CD14-positive monocyte (primary cell): ENCODE measurements around the gene ZCRB1. TPM values are rescaled to one million over a fixed set of nuclear protein-coding genes. Genes with fewer than 3 reads are reported as not detected.

ENCODE experiments used
- DNase-seq, 3 donors: peaks; one replicate each; pipeline ENCODE4 v3.0.0-alpha.2; 2011 to 2022
- H2AFZ ChIP-seq: 2 replicates; pipeline ENCODE4 v1.6.0; 2012; ENCODE audit warnings: mild to moderate bottlenecking, low read depth, low read length, inconsistent platforms; ENCODE audit not compliant: insufficient read depth, poor library complexity, severe bottlenecking
- H3K27ac ChIP-seq, 2 donors: 1 replicate in 1 of 2; 2 replicates in 1 of 2; pipeline ENCODE4 v1.5.1; 2012 to 2013; ENCODE audit warnings: low read length in 2 of 2, control low read depth in 1 of 2, inconsistent platforms in 1 of 2, low read depth in 1 of 2, mild to moderate bottlenecking in 1 of 2
- H3K27me3 ChIP-seq, 2 donors: one replicate each; pipeline versions ENCODE4 v1.6.0 to v1.6.1; 2011 to 2013; ENCODE audit warnings: low read length in 2 of 2; ENCODE audit not compliant: control insufficient read depth in 2 of 2, insufficient read depth in 2 of 2
- H3K36me3 ChIP-seq, 2 donors: replicated peaks in 1 of 2; 1 replicate in 1 of 2; 2 replicates in 1 of 2; pipeline versions ENCODE4 v1.5.1 to v1.6.1; 2012 to 2013; ENCODE audit warnings: low read length in 2 of 2, control low read depth in 1 of 2, inconsistent platforms in 1 of 2, mild to moderate bottlenecking in 1 of 2; ENCODE audit not compliant: insufficient read depth in 2 of 2, control insufficient read depth in 1 of 2
- H3K4me1 ChIP-seq, 2 donors: 1 replicate in 1 of 2; 2 replicates in 1 of 2; pipeline versions ENCODE4 v1.5.1 to v1.6.1; 2012 to 2013; ENCODE audit warnings: low read length in 2 of 2, control low read depth in 1 of 2, inconsistent platforms in 1 of 2, mild to moderate bottlenecking in 1 of 2, moderate library complexity in 1 of 2; ENCODE audit not compliant: insufficient read depth in 2 of 2, control insufficient read depth in 1 of 2
- H3K4me2 ChIP-seq: replicated peaks from 2 replicates; pipeline ENCODE3; 2012; ENCODE audit warnings: low read length, moderate library complexity, mild to moderate bottlenecking; ENCODE audit not compliant: poor library complexity, severe bottlenecking; ENCODE audit errors: extremely low read depth
- H3K4me3 ChIP-seq, 3 experiments: fragments of 200-600 bp in 1 of 3; sonication (generic) in 1 of 3; replicated peaks in 1 of 3; 1 replicate in 2 of 3; 2 replicates in 1 of 3; pipeline ENCODE4 v1.5.1; 2011 to 2013; ENCODE audit warnings: low read length in 3 of 3, mild to moderate bottlenecking in 3 of 3, control low read depth in 2 of 3, low read depth in 2 of 3, inconsistent platforms in 1 of 3, moderate library complexity in 1 of 3
- H3K79me2 ChIP-seq: 2 replicates; pipeline ENCODE4 v1.6.0; 2012; ENCODE audit warnings: mild to moderate bottlenecking, control low read depth, inconsistent platforms, low read length, moderate library complexity; ENCODE audit not compliant: insufficient read depth
- H3K9ac ChIP-seq: 2 replicates; pipeline ENCODE4 v1.6.0; 2017; ENCODE audit warnings: low read length, mild to moderate bottlenecking; ENCODE audit not compliant: insufficient read depth, poor library complexity, severe bottlenecking
- H3K9me3 ChIP-seq, 2 donors: replicated peaks in 1 of 2; 1 replicate in 1 of 2; 2 replicates in 1 of 2; pipeline versions ENCODE4 v1.5.1 to v1.6.1; 2012 to 2013; ENCODE audit warnings: low read length in 2 of 2, control low read depth in 1 of 2; ENCODE audit not compliant: control insufficient read depth in 1 of 2, insufficient read depth in 1 of 2
- H4K20me1 ChIP-seq: 2 replicates; pipeline ENCODE4 v1.6.0; 2012; ENCODE audit warnings: mild to moderate bottlenecking, low read length, control low read depth, moderate library complexity; ENCODE audit not compliant: insufficient read depth
- H3K27ac Mint-ChIP-seq, 7 donors: one replicate each; pipeline ENCODE4 v1.8.0; 2020; ENCODE audit warnings: mild to moderate bottlenecking in 7 of 7, mixed read lengths in 7 of 7, moderate library complexity in 6 of 7, inconsistent platforms in 2 of 7
- H3K27me3 Mint-ChIP-seq, 3 donors: one replicate each; pipeline ENCODE4 v1.8.0; 2021 to 2022; ENCODE audit warnings: low read depth in 3 of 3, mild to moderate bottlenecking in 3 of 3, mixed read lengths in 3 of 3, moderate library complexity in 3 of 3, inconsistent platforms in 1 of 3
- H3K36me3 Mint-ChIP-seq, 2 donors: one replicate each; pipeline ENCODE4 v1.8.0; 2020; ENCODE audit warnings: mixed read lengths in 2 of 2, inconsistent platforms in 1 of 2, mild to moderate bottlenecking in 1 of 2
- H3K4me1 Mint-ChIP-seq: one replicate; pipeline ENCODE4 v1.8.0; 2020; ENCODE audit warnings: mild to moderate bottlenecking, mixed read lengths
- H3K4me3 Mint-ChIP-seq, 2 donors: one replicate each; pipeline ENCODE4 v1.8.0; 2020; ENCODE audit warnings: mild to moderate bottlenecking in 2 of 2, mixed read lengths in 2 of 2, moderate library complexity in 1 of 2
- H3K9me3 Mint-ChIP-seq, 7 donors: one replicate each; pipeline ENCODE4 v1.8.0; 2020 to 2022; ENCODE audit warnings: mixed read lengths in 7 of 7, mild to moderate bottlenecking in 6 of 7, moderate library complexity in 6 of 7, inconsistent platforms in 2 of 7
- CTCF ChIP-seq: fragments of 200-600 bp; IDR thresholded peaks from one replicate; pipeline ENCODE4 v1.8.0; 2022; ENCODE audit warnings: antibody characterized with exemption, mild to moderate bottlenecking
- WGBS: methylation state at CpG from one replicate; pipeline ENCODE4 v1.1.5; 2013; ENCODE audit warnings: missing lambda C conversion rate; ENCODE audit not compliant: insufficient coverage; 5-methylcytosine and 5-hydroxymethylcytosine counted together
- intact Hi-C, 2 donors: fragments of 100-400 bp; cut with micrococcal nuclease; formaldehyde crosslinking; loops; one replicate each; pipeline versions ENCODE4 v1.15.0 to v1.15.1; 2023
- polyA plus RNA-seq, 3 donors: library from polyadenylated mRNA; depleted of rRNA in 1 of 3; unstranded in 2 of 3; stranded (reverse) in 1 of 3; fragments of 300-500 nt in 2 of 3; fragments of >200 nt in 1 of 3; fragmentation: Illumina TruSeq in 2 of 3; gene quantifications; 1 replicate in 2 of 3; 2 replicates in 1 of 3; pipeline ENCODE4 v1.2.3, GENCODE V29; 2012 to 2021

Gene ZCRB1
- polyA plus RNA-seq, 3 donors, result 9.2 to 34.4 (median 32.2) TPM

GRCh38 chr12:42365486-42365885 lies 39.6 kb upstream of the ZCRB1 start:
- TF ChIP-seq CTCF, result no peak
- no peaks in the 10 kb centered on the region for H4K20me1 ChIP-seq
- no CpG with 5 or more reads among the region's 5 CpGs for WGBS
- H2AFZ ChIP-seq, result no peak overlapping the region
- no peak for DNase-seq
- no peak overlapping the region for H3K27ac ChIP-seq
- H3K79me2 ChIP-seq, result peaks cover 3% of the 10 kb centered on the region
- Mint-ChIP-seq H3K4me1 (peaks cover 6% of the 10 kb centered on the region), H3K27ac (no peak overlapping the region), H3K4me3 (no peak overlapping the region), H3K36me3 (peaks cover 20 to 23% of the 10 kb centered on the region in 2 donors), H3K9me3 (no peaks in the 10 kb centered on the region), H3K27me3 (no peaks in the 10 kb centered on the region)
- no peak overlapping the region for H3K4me2 ChIP-seq
- peaks cover 3 to 24% of the 10 kb centered on the region in 2 donors for H3K36me3 ChIP-seq
- intact Hi-C loops, result loop anchor here in 1 of 2 donors (5.0 kb wide), 1 partner anchor 1088 kb away; no protein-coding TSS in a partner anchor
- no peak overlapping the region for H3K9ac ChIP-seq
- no peaks in the 10 kb centered on the region for H3K4me1 ChIP-seq
- H3K27me3 ChIP-seq, result no peaks in the 10 kb centered on the region
- no peaks in the 10 kb centered on the region for H3K9me3 ChIP-seq
- no peak overlapping the region for H3K4me3 ChIP-seq

GRCh38 chr12:42364692-42365091 lies 38.8 kb upstream of the ZCRB1 start:
- Mint-ChIP-seq H3K9me3 (no peaks in the 10 kb centered on the region), H3K4me3 (no peak overlapping the region), H3K36me3 (peaks cover 20 to 23% of the 10 kb centered on the region in 2 donors), H3K27me3 (no peaks in the 10 kb centered on the region), H3K27ac (peak overlapping the region in 1 of 7 donors; percentile 38), H3K4me1 (peaks cover 9% of the 10 kb centered on the region)
- H3K27me3 ChIP-seq, result no peaks in the 10 kb centered on the region
- TF ChIP-seq CTCF, result no peak
- peaks cover 3% of the 10 kb centered on the region for H3K79me2 ChIP-seq
- no peaks in the 10 kb centered on the region for H3K9me3 ChIP-seq
- intact Hi-C loops, result loop anchor here in 1 of 2 donors (5.0 kb wide), 1 partner anchor 1087 kb away; no protein-coding TSS in a partner anchor
- H3K9ac ChIP-seq, result no peak overlapping the region
- 96% methylated on average over 8 of the region's 9 CpGs for WGBS
- H3K4me1 ChIP-seq, result no peaks in the 10 kb centered on the region
- H3K4me2 ChIP-seq, result no peak overlapping the region
- no peak for DNase-seq
- no peak overlapping the region for H3K4me3 ChIP-seq
- peaks cover 3 to 20% of the 10 kb centered on the region in 2 donors for H3K36me3 ChIP-seq
- H2AFZ ChIP-seq, result no peak overlapping the region
- no peaks in the 10 kb centered on the region for H4K20me1 ChIP-seq
- no peak overlapping the region for H3K27ac ChIP-seq
